Measurements from ENCODE around the gene AMBRA1.

The AMBRA1 gene

GRCh38 chr11:46593550-46594373, at the start of gene AMBRA1:
AMBRA1 (minus strand) TSS chr11:46594023; CDS start chr11:46548380, 45,643 bp downstream.
- TF ChIP-seq TCF12 (IDR thresholded peaks at IDR 0.05; ENCODE audit: low read depth), result peak; percentile 38; the same call in 1 of the 2 replicates
- 0 out of 2 replicates have a peak, but pooled peaks have one; percentile 11 for TF ChIP-seq FOXM1 (IDR thresholded peaks at IDR 0.05; ENCODE audit: borderline replicate concordance, low read depth)
- peak; percentile 84 for TF ChIP-seq YY1 (IDR thresholded peaks at IDR 0.05; ENCODE audit: low read depth)
- no peak for TF ChIP-seq EGR1 (IDR thresholded peaks at IDR 0.05)
- TF ChIP-seq REST (IDR thresholded peaks at IDR 0.05; ENCODE audit: low read depth), result no peak
- no peak for TF ChIP-seq CEBPB (IDR thresholded peaks at IDR 0.05)
- TF ChIP-seq MAX (IDR thresholded peaks at IDR 0.05), result peak; percentile 77
- no peak for TF ChIP-seq TEAD4 (IDR thresholded peaks at IDR 0.05)
- no peak for TF ChIP-seq USF1 (IDR thresholded peaks at IDR 0.05)
- peak; percentile 60 for TF ChIP-seq TAF1 (IDR thresholded peaks at IDR 0.05; ENCODE audit: low read depth)
- TF ChIP-seq EP300 (IDR thresholded peaks at IDR 0.05; ENCODE audit: borderline replicate concordance), result no peak; the same call in 1 of the 2 replicates
- no peak; the same call in 1 of the 2 replicates for TF ChIP-seq CREB1 (IDR thresholded peaks at IDR 0.05; ENCODE audit: low read depth)
- TF ChIP-seq RAD21 (IDR thresholded peaks at IDR 0.05; ENCODE audit: low read depth), result no peak
- no peak for TF ChIP-seq NFIC (IDR thresholded peaks at IDR 0.05)
- peak; percentile 60; the same call in 1 of the 2 replicates for TF ChIP-seq ZBTB7A (IDR thresholded peaks at IDR 0.05; ENCODE audit: low read depth)

GRCh38 chr11:46643531-46643930, 49.7 kb upstream of the AMBRA1 start:
- TF ChIP-seq CREB1 (IDR thresholded peaks at IDR 0.05; ENCODE audit: low read depth) (no peak), TAF1 (IDR thresholded peaks at IDR 0.05; ENCODE audit: low read depth) (no peak), NFIC (IDR thresholded peaks at IDR 0.05) (no peak), USF1 (IDR thresholded peaks at IDR 0.05) (no peak), CEBPB (IDR thresholded peaks at IDR 0.05) (no peak), REST (IDR thresholded peaks at IDR 0.05; ENCODE audit: low read depth) (no peak), YY1 (IDR thresholded peaks at IDR 0.05; ENCODE audit: low read depth) (no peak), EGR1 (IDR thresholded peaks at IDR 0.05) (no peak), MAX (IDR thresholded peaks at IDR 0.05) (no peak), ZBTB7A (IDR thresholded peaks at IDR 0.05; ENCODE audit: low read depth) (no peak), TEAD4 (IDR thresholded peaks at IDR 0.05) (no peak), FOXM1 (IDR thresholded peaks at IDR 0.05; ENCODE audit: borderline replicate concordance, low read depth) (no peak), EP300 (IDR thresholded peaks at IDR 0.05; ENCODE audit: borderline replicate concordance) (no peak), TCF12 (IDR thresholded peaks at IDR 0.05; ENCODE audit: low read depth) (no peak), RAD21 (IDR thresholded peaks at IDR 0.05; ENCODE audit: low read depth) (no peak)

- TF ChIP-seq EP300 (IDR thresholded peaks at IDR 0.05; ENCODE audit: borderline replicate concordance) (no peak), RAD21 (IDR thresholded peaks at IDR 0.05; ENCODE audit: low read depth) (no peak), MAX (IDR thresholded peaks at IDR 0.05) (no peak), YY1 (IDR thresholded peaks at IDR 0.05; ENCODE audit: low read depth) (no peak), NFIC (IDR thresholded peaks at IDR 0.05) (no peak), TEAD4 (IDR thresholded peaks at IDR 0.05) (no peak), ZBTB7A (IDR thresholded peaks at IDR 0.05; ENCODE audit: low read depth) (no peak), EGR1 (IDR thresholded peaks at IDR 0.05) (no peak), USF1 (IDR thresholded peaks at IDR 0.05) (no peak), FOXM1 (IDR thresholded peaks at IDR 0.05; ENCODE audit: borderline replicate concordance, low read depth) (no peak), TCF12 (IDR thresholded peaks at IDR 0.05; ENCODE audit: low read depth) (no peak), TAF1 (IDR thresholded peaks at IDR 0.05; ENCODE audit: low read depth) (no peak), CEBPB (IDR thresholded peaks at IDR 0.05) (no peak), CREB1 (IDR thresholded peaks at IDR 0.05; ENCODE audit: low read depth) (no peak), REST (IDR thresholded peaks at IDR 0.05; ENCODE audit: low read depth) (no peak)
Observed at GRCh38 chr11:46642627-46643335, 49.0 kb upstream of the AMBRA1 start.

Measured in Ishikawa (cell line).